HG03064 (cell line): Measurements from ENCODE around the gene BID.

Experiments
- ATAC-seq: cut with Tn5 transposase; IDR thresholded peaks from one replicate; pipeline ENCODE4 v1.9.1; 2021; ENCODE audit warnings: low read depth; ENCODE audit not compliant: unreplicated experiment

BID gene

DNA sequence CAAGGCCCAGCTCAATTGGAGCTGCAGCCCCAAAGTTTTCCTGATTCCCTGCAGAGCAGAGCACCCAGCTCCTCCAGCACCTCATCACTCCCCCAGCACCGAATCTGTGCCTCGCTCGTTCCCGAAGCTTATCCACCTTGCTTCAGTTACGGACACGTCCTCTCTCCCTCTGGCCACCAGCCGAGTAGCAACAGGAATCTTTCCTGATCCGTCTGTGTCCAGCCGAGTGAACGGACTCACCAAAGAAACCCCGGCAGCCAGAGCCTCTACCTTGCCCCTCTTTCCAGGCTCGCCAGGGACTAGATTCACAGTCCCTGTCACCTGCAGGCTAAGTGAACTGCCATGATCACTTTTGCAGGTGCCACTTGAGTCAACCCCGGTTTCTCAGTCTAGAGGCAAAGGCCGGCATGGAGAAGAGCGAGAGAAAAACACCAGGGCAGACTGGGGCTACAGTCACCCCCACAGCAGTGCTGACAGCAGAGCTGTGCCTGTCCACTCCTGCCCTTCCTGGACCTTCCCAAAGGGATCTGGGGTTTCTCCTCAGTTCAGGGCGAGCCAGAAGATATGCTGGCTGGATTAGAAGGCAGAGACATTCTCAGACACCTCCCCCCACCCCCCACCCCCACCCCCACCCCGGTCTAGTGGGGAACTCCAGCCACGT lies 32.3 kb downstream of the BID start:
- ATAC-seq, result no peak

- no peak for ATAC-seq
Observed at GRCh38 chr22:17739196-17739975, 34.9 kb downstream of the BID start.

- ATAC-seq, result no peak
Observed at GRCh38 chr22:17738386-17739128, 35.7 kb downstream of the BID start.

DNA sequence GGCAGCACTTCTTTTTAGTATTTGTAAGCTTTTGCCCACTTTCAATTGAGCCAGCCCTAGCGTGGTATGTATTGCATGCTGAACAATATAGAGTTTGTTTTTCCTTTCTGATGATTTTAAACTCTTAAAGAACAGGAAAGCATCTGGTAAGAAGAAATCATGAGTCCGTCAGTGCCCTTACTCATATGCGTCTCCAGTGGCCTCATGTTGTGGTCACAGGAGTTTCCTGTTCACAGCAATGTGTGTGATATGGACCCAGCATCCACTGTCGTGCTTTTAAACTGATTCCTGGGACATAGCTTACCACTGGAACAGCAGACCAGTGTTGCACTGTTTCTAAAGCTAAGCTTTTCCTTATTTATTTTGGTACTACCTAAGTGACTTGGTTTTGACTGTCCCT lies 40.1 kb downstream of the BID start:
- ATAC-seq, result no peak

DNA sequence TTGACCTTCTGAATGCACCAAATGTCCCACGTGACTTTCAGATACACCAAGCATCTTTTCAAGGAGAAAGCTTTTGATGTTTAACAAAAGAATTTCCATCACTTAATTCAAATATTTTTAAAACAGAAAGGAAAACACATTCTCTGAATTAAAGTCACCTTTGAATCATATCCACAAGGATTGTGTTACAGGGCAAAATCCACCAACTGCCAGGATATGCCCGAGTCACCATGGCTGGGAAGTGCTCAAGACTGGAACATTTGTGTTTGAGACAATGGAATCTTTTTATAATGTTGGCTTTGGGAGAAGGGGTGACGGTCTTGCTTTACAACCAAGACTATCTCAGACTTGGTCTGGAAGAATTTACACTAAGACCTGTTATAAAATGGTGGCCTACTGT lies 40.8 kb downstream of the BID start:
- no peak for ATAC-seq

GRCh38 chr22:17732251-17732854 lies 41.9 kb downstream of the BID start:
- ATAC-seq, result no peak

- no peak for ATAC-seq
Observed at GRCh38 chr22:17729561-17729960, 44.7 kb downstream of the BID start.

DNA sequence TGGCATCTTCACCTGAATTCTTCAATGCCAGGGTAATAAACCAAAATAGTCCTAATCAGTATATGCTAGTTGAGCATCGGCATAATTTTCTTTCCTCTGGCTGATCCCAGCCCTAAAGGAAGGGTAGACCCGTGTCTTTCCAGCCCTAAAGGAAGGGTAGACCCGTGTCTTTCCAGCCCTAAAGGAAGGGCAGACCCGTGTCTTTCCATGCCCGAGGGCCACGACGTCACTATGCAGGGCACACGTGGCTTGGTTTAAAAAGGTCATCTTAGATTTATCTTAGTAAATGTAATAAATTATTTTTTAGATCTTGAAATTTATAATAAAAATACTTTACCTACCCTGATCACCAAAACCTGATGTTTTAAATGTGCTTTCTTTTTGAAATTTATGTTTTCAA lies 45.5 kb downstream of the BID start:
- no peak for ATAC-seq

DNA sequence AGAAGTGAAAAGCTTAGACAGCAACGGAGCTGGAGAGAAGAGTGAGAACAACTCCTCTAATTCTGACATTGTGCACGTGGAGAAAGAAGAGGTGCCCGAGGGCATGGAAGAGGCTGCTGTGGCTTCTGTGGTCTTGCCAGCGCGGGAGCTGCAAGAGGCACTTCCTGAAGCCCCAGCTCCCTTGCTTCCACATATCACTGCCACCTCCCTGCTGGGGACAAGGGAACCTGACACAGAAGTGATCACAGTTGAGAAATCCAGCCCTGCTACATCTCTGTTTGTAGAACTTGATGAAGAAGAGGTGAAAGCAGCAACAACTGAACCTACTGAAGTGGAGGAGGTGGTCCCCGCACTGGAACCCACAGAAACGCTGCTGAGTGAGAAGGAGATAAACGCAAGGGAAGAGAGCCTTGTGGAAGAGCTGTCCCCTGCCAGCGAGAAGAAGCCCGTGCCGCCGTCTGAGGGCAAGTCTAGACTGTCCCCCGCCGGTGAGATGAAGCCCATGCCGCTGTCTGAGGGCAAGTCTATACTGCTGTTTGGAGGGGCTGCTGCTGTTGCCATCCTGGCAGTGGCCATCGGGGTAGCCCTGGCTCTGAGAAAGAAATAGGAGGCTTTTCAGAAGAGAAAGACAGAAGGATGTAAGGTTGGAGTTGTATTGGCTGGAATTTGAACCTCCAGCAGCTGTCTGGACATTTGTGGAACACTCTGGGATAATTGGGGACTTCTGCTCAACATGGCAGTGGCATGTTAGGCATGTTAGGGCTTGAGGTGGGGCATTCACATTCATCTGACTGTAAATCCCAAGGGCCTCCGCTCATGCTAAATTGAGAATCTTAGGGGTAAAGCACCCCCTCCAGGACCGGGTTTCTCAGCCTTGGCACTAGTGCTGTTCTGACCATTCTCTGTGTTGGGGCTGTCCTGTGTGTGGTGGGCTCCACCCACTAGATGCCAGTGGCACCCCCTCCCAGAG lies 47.1 kb downstream of the BID start:
- ATAC-seq, result no peak

DNA sequence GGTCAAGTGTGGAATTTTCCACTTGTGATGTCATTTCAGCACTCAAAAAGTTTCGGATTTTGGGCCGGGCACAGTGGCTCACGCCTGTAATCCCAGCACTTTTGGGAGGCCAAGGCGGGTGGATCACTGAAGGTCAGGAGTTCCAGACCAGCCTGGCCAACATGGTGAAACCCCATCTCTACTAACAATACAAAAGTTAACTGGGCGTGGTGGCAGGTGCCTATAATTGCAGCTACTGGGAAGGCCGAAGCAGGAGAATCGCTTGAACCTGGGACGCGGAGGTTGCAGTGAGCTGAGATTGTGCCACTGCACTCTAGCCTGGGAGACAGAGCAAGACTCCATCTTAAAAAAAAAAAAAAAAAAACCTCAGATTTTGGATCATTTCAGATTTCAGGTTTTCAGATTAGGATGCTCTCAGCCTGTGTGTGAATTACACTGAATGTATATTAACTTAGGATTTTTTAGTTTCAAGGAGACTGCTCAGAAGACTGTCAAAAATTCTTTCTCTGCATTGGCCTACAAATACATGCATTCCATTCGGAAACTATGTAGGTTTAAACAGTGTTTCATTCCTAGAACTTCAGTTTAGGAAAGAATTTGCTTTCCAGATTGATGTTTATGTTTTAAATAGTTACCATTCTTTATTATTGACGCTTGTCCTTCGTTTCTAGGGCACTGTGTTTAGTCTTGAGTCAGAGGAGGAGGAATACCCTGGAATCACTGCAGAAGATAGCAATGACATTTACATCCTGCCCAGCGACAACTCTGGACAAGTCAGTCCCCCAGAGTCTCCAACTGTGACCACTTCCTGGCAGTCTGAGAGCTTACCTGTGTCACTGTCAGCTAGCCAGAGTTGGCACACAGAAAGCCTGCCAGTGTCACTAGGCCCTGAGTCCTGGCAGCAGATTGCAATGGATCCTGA lies 48.0 kb downstream of the BID start:
- no peak for ATAC-seq

DNA sequence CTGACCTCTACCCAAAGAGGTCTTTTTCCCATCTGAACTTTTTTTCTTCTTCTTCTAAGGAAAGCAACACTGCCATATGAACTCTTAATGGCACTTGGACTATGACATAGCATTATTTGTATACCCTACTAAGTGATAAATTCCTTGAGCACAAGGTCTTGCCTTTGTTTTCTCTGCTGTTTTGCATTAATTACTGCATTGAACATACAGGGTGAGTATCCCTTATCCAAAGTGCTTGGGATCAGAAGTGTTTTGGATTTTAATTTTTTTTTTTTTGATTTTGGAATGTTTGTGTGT lies 48.8 kb downstream of the BID start:
- no peak for ATAC-seq

GRCh38 chr22:17724678-17725499 lies 49.4 kb downstream of the BID start:
- no peak for ATAC-seq

DNA sequence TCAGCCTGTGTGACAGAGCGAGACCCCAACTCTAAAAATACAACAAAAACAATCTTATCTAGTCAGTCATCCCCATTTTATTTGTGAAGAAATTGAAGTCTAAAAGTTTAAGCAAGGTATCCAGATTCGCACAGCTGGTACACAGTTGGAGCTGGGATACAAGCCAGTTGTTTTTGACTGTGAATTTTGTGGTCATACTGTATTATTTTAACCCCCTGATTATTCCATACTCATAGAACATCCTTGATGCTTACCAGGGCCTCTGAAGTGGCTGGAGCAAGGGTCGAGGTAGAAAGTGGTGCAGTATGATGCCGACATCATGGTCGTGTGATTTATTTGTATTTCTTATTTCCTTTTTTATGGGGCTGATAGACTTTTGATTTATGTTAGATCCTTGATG lies 50.0 kb downstream of the BID start:
- no peak for ATAC-seq

DNA sequence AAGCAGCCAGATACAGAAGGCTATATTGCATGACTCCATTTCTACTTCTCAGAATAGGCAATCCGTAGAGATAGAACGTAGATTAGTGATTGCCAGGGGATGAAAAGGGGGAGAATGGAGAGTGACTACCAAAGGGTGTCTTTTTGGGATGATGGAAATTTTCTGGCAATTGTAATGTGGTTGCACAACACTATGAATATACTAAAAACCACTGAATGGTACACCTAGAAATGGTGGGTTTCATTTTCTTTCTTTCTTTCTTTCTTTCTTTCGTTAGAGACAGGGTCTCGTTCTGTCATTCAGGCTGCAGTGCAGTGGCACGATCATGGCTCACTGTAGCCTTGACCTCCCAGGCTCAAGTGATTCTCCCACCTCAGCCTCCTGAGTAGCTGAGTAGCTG lies 54.4 kb downstream of the BID start:
- no peak for ATAC-seq

DNA sequence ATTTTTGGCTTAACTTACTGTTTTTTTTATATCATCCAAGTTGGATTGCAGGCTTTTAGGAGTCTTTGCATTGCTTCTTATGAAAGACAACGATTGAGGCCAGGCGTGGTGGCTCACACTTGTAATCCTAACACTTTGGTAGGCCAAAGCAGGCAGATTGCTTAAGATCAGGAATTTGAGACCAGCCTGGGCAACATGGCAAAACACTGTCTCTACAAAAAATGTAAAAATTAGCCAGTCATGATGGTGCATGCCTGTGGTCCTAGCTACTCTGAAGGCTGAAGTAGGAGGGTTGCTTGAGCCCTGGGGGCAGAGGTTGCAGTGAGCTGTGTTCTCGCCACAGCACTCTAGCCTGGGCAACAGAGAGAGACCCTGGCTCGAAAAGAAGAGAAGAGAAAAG lies 56.6 kb downstream of the BID start:
- ATAC-seq, result no peak

- no peak for ATAC-seq
Observed at GRCh38 chr22:17716529-17716928, 57.7 kb downstream of the BID start.

- ATAC-seq, result no peak
Observed at GRCh38 chr22:17712441-17712840, 61.8 kb downstream of the BID start.

DNA sequence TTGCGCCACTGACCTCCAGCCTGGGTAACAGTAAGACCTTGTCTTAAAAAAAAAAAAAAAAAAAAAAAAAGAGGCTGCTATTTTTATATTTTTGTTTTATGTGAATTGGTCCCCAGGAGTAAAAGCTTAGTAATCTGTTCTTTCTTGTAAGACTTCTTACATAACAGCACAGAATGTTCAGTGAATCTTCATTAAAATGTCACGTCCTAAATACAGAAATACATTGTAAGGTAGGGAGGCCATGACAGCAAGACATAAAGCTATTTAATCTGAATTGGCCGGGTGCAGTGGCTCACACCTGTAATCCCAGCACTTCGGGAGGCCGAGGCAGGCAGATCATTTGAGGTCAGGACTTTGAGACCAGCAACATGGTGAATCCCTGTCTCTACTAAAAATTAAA lies 64.2 kb downstream of the BID start:
- ATAC-seq, result no peak
